ENCODE measurements around the gene PFKP. TPM values are rescaled to one million over a fixed set of nuclear protein-coding genes. Genes with fewer than 3 reads are reported as not detected.

The PFKP gene
- total RNA-seq, 1 donor from 2014 or later, result 46.7 TPM

DNA sequence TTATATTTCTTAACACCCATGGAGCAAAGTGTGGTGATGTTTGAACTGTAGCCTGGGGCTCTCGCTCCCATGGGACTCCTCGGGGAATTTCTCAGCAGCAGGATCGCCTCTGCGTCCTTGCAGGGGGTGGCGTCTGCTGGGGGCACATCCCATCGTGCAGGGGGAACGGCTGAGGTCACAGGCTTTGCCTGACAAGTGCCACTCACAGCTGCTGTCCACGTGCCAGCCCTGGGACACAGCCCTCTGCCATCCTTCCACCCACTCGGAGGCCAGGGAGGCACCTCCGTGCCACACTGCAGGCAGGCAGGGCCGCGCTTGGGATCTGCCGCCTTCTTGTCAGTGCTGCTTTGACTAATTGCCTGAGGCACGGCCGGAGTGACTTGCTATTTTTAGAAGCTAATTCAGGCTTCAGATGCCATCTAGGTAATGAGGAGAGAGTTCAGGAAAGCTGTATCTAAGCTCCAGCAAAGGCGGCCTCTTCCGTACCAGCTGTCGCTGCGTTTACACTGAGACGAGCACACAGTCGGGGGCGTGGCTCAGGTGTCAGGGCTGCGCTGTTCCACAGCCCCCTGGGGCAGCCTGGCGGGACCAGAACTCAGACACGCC lies 59.5 kb downstream of the PFKP start:
- TF ChIP-seq, protein P1, sequence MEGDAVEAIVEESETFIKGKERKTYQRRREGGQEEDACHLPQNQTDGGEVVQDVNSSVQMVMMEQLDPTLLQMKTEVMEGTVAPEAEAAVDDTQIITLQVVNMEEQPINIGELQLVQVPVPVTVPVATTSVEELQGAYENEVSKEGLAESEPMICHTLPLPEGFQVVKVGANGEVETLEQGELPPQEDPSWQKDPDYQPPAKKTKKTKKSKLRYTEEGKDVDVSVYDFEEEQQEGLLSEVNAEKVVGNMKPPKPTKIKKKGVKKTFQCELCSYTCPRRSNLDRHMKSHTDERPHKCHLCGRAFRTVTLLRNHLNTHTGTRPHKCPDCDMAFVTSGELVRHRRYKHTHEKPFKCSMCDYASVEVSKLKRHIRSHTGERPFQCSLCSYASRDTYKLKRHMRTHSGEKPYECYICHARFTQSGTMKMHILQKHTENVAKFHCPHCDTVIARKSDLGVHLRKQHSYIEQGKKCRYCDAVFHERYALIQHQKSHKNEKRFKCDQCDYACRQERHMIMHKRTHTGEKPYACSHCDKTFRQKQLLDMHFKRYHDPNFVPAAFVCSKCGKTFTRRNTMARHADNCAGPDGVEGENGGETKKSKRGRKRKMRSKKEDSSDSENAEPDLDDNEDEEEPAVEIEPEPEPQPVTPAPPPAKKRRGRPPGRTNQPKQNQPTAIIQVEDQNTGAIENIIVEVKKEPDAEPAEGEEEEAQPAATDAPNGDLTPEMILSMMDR (IDR thresholded peaks at IDR 0.05), result no peak
- TF ChIP-seq POLR2AphosphoS5 (IDR thresholded peaks at IDR 0.05; ENCODE audit: insufficient read depth in 1 of 2, low read depth in 1 of 2), result no peak
- no peak for TF ChIP-seq POLR2A (IDR thresholded peaks at IDR 0.05)
- no peak for DNase-seq (ENCODE audit: extremely low spot score in 2 of 2)
- Histone ChIP-seq H3K9me3 (no peaks in the 10 kb centered on the region), H3K4me3 (no peak overlapping the region), H3K36me3 (peaks cover 0 to 12% of the 10 kb centered on the region in 2 donors), H3K27me3 (no peaks in the 10 kb centered on the region), H3K4me1 (peaks cover 19% of the 10 kb centered on the region), H3K27ac (no peak overlapping the region)
- intact Hi-C loops (cut with DNase I), result no loop called here

DNA sequence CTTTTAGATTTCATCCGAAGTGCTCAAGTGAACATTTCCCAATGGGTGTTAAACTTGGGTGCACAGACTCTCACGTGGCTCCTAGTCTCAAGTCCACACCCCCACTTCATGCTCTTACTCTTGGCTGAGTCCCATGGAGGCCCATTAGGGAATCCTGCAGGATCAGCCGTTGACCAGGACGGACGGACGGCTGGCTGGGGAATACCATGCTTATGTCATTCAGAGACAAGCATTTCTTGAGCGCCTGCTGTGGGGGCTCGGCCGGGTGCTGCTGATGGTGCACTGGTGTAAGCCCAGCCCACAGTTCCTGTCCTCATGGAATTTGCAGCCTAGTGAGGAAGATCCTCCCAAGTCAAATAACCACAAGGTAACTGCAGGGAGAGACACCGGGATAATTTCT lies 60.6 kb downstream of the PFKP start:
- peaks cover 0 to 21% of the 10 kb centered on the region in 2 donors for H3K36me3 ChIP-seq
- intact Hi-C loops (cut with DNase I), result no loop called here

GRCh38 chr10:3128379-3129130 lies 61.2 kb downstream of the PFKP start:
- Histone ChIP-seq H3K4me3 (no peak overlapping the region), H3K9me3 (no peaks in the 10 kb centered on the region), H3K36me3 (peaks cover 0 to 26% of the 10 kb centered on the region in 2 donors), H3K4me1 (peaks cover 19% of the 10 kb centered on the region), H3K27me3 (no peaks in the 10 kb centered on the region), H3K27ac (no peak overlapping the region)
- no peak for DNase-seq (ENCODE audit: extremely low spot score in 2 of 2)
- intact Hi-C loops (cut with DNase I), result no loop called here
- TF ChIP-seq POLR2AphosphoS5 (IDR thresholded peaks at IDR 0.05; ENCODE audit: insufficient read depth in 1 of 2, low read depth in 1 of 2), result no peak
- TF ChIP-seq, protein P1 (IDR thresholded peaks at IDR 0.05), result no peak
- no peak for TF ChIP-seq POLR2A (IDR thresholded peaks at IDR 0.05)

More for the DNA sequence above, 60.6 kb downstream of the PFKP start:
- H3K27ac ChIP-seq, result no peak overlapping the region
- peaks cover 19% of the 10 kb centered on the region for H3K4me1 ChIP-seq
- DNase-seq (ENCODE audit: extremely low spot score in 2 of 2), result no peak
- no peaks in the 10 kb centered on the region for H3K27me3 ChIP-seq
- no peaks in the 10 kb centered on the region for H3K9me3 ChIP-seq
- no peak for TF ChIP-seq POLR2AphosphoS5 (IDR thresholded peaks at IDR 0.05; ENCODE audit: insufficient read depth in 1 of 2, low read depth in 1 of 2)
- no peak for TF ChIP-seq POLR2A (IDR thresholded peaks at IDR 0.05)
- TF ChIP-seq, protein P1 (IDR thresholded peaks at IDR 0.05), result no peak
- H3K4me3 ChIP-seq, result no peak overlapping the region

- TF ChIP-seq POLR2AphosphoS5 (IDR thresholded peaks at IDR 0.05; ENCODE audit: insufficient read depth in 1 of 2, low read depth in 1 of 2), result no peak
- no peak for TF ChIP-seq POLR2A (IDR thresholded peaks at IDR 0.05)
- TF ChIP-seq, protein P1 (IDR thresholded peaks at IDR 0.05), result no peak
- H3K27me3 ChIP-seq, result no peaks in the 10 kb centered on the region
- H3K4me1 ChIP-seq, result peaks cover 19% of the 10 kb centered on the region
- H3K36me3 ChIP-seq, result peaks cover 0 to 33% of the 10 kb centered on the region in 2 donors
- no peaks in the 10 kb centered on the region for H3K9me3 ChIP-seq
- H3K4me3 ChIP-seq, result no peak overlapping the region
- H3K27ac ChIP-seq, result no peak overlapping the region
- intact Hi-C loops (cut with DNase I), result no loop called here
- DNase-seq (ENCODE audit: extremely low spot score in 2 of 2), result no peak
Observed at GRCh38 chr10:3129581-3130340, 62.4 kb downstream of the PFKP start.
